HEK293T (cell line): ENCODE results near the gene ARFIP1.

ENCODE experiments used
- CTCF ChIA-PET: fragments of 350-600 bp; formaldehyde crosslinking; extraction: SDS; loops from one replicate; lab custom pipeline; 2021; ENCODE audit warnings: antibody characterized with exemption, inconsistent platforms; lab: Yijun Ruan, JAX
- POLR2A ChIA-PET: fragments of 350-600 bp; formaldehyde crosslinking; extraction: SDS; loops from one replicate; lab custom pipeline; 2020; ENCODE audit warnings: antibody characterized with exemption, inconsistent platforms; lab: Yijun Ruan, JAX
- DNase-seq: peaks from one replicate; pipeline ENCODE4 v3.0.0; 2012; ENCODE audit warnings: mixed read lengths; ENCODE audit errors: extremely low spot score
- ARNT ChIP-seq: fragments of 450-650 bp; IDR thresholded peaks from 2 replicates; pipeline ENCODE4 v1.6.1; 2017; ENCODE audit warnings: mild to moderate bottlenecking
- BHLHE40 ChIP-seq: fragments of 450-650 bp; IDR thresholded peaks from 2 replicates; pipeline ENCODE4 v1.6.1; 2016; ENCODE audit warnings: mild to moderate bottlenecking, moderate library complexity, borderline replicate concordance
- CTBP1 ChIP-seq: fragments of 450-650 bp; IDR thresholded peaks from 2 replicates; pipeline ENCODE4 v1.6.1; 2016; ENCODE audit warnings: borderline replicate concordance
- ELF4 ChIP-seq: fragments of 450-650 bp; IDR thresholded peaks from 2 replicates; pipeline ENCODE4 v1.6.1; 2017; ENCODE audit warnings: antibody characterized with exemption
- FOXA1 ChIP-seq: fragments of 450-650 bp; IDR thresholded peaks from 2 replicates; pipeline ENCODE4 v1.6.1; 2016; ENCODE audit warnings: mild to moderate bottlenecking
- FOXK2 ChIP-seq: fragments of 450-650 bp; IDR thresholded peaks from 2 replicates; pipeline ENCODE4 v1.6.1; 2016; ENCODE audit warnings: mild to moderate bottlenecking
- FOXM1 ChIP-seq: fragments of 450-650 bp; IDR thresholded peaks from 2 replicates; pipeline ENCODE4 v1.6.1; 2017; ENCODE audit warnings: mild to moderate bottlenecking, borderline replicate concordance
- HDGF ChIP-seq: fragments of 450-650 bp; IDR thresholded peaks from 2 replicates; pipeline ENCODE4 v1.6.1; 2017; ENCODE audit warnings: antibody characterized with exemption, borderline replicate concordance
- L3MBTL2 ChIP-seq: fragments of 450-650 bp; conservative IDR thresholded peaks from 2 replicates; pipeline ENCODE4 v1.6.1; 2016; ENCODE audit warnings: mild to moderate bottlenecking
- LEF1 ChIP-seq: fragments of 450-650 bp; IDR thresholded peaks from 2 replicates; pipeline ENCODE4 v1.6.1; 2017; ENCODE audit warnings: mild to moderate bottlenecking, borderline replicate concordance
- NFRKB ChIP-seq: fragments of 450-650 bp; IDR thresholded peaks from 2 replicates; pipeline ENCODE4 v1.6.1; 2016; ENCODE audit warnings: mild to moderate bottlenecking, moderate library complexity
- PKNOX1 ChIP-seq: fragments of 450-650 bp; IDR thresholded peaks from 2 replicates; pipeline ENCODE4 v1.6.1; 2016
- SP1 ChIP-seq: fragments of 450-650 bp; IDR thresholded peaks from 2 replicates; pipeline ENCODE4 v1.6.1; 2017
- SUZ12 ChIP-seq: fragments of 450-650 bp; IDR thresholded peaks from 2 replicates; pipeline ENCODE4 v1.6.1; 2016; ENCODE audit warnings: mild to moderate bottlenecking
- TARDBP ChIP-seq: fragments of 450-650 bp; IDR thresholded peaks from 2 replicates; pipeline ENCODE4 v1.6.1; 2016
- ZNF384 ChIP-seq: fragments of 450-650 bp; IDR thresholded peaks from 2 replicates; pipeline ENCODE4 v1.6.1; 2016

Gene ARFIP1

GRCh38 chr4:152870606-152871005 is 90.9 kb downstream of the ARFIP1 start:
- no peak for DNase-seq
- POLR2A ChIA-PET = no interaction called here
- TF ChIP-seq HDGF = no peak
- TF ChIP-seq PKNOX1 = no peak
- TF ChIP-seq NFRKB = no peak
- no peak for TF ChIP-seq ZNF384
- no peak for TF ChIP-seq LEF1
- TF ChIP-seq ARNT = no peak
- TF ChIP-seq FOXK2 = no peak
- TF ChIP-seq L3MBTL2 = no peak
- TF ChIP-seq ELF4 = no peak
- no peak for TF ChIP-seq BHLHE40
- TF ChIP-seq FOXA1 = no peak
- no peak for TF ChIP-seq TARDBP
- TF ChIP-seq CTBP1 = no peak
- CTCF ChIA-PET = interaction anchor here (1.9 kb wide), 1 partner anchor 257 kb away, joined by 6 read pairs; no protein-coding TSS in a partner anchor

DNA sequence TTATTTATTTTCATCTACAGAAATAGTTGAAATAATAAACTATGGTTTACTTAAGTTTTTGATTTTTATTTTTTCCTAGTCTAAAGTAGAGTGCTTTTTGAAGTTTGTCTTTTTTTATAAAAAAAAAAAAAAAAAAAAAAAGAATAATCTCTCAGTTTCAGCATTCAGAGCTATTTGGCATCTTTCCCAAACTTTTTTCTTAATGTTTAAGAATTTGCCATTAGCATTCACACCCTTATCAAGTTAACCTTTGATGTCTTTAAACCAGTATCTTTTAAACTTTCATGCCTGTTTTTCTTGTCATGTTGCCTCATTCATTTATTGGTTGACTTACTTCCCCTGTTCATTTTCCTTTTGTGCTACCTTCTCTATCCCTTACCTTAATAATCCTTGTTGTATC is 95.5 kb downstream of the ARFIP1 start:
- no peak for TF ChIP-seq FOXA1
- no peak for TF ChIP-seq FOXM1
- TF ChIP-seq NFRKB = no peak
- no peak for TF ChIP-seq FOXK2
- TF ChIP-seq PKNOX1 = no peak
- ChIA-PET POLR2A (no interaction called here), CTCF (no interaction called here)
- DNase-seq = no peak

DNA sequence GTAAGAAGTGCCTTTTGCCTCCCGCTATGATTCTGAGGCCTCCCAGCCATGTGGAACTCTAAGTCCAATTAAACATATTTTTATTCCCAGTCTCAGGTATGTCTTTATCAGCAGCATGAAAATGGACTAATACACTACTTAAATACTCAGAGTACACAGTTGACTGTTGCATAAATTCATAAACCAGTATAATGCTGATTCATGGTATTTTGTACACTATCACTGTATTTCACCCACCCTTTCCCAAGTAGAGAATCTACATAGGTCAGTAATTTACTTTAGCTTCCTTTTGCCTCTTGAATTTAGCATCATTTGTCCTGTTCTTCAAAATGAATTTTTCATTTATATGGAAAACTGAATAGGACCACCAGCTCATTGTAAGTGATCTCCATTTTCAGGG is 98.1 kb downstream of the ARFIP1 start:
- ChIA-PET CTCF (interaction anchor here (0.6 kb wide), 1 partner anchor 15 kb away, joined by 4 read pairs; no protein-coding TSS in a partner anchor), POLR2A (no interaction called here)
- TF ChIP-seq FOXA1 (no peak), HDGF (no peak), FOXK2 (no peak), CTBP1 (no peak), NFRKB (no peak), L3MBTL2 (no peak), PKNOX1 (no peak), FOXM1 (no peak)
- DNase-seq = no peak

DNA sequence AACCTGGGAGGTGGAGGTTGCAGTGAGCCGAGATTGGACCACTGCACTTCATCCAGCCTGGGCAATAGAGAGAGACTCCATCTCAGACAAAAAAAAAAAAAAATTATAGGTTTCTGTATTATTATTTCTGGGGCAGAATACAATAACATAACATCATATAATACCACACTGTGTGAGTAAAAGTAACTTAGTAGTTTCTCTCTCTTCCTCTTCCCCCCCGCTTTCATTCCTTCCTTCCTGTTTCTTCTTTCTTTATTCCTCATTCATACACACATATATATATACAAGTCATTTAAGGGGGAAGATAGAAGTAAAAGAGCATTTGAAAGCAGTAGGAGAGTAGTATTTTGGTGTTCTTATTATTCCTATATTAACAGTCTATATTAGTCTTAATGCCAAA is 100.5 kb downstream of the ARFIP1 start:
- no peak for DNase-seq
- TF ChIP-seq PKNOX1 (no peak), FOXA1 (no peak), BHLHE40 (no peak), SP1 (no peak), SUZ12 (no peak), CTBP1 (no peak), ZNF384 (no peak), NFRKB (no peak), HDGF (no peak), TARDBP (no peak), LEF1 (no peak), ELF4 (no peak), FOXK2 (no peak)
- ChIA-PET CTCF (no interaction called here), POLR2A (no interaction called here)

DNA sequence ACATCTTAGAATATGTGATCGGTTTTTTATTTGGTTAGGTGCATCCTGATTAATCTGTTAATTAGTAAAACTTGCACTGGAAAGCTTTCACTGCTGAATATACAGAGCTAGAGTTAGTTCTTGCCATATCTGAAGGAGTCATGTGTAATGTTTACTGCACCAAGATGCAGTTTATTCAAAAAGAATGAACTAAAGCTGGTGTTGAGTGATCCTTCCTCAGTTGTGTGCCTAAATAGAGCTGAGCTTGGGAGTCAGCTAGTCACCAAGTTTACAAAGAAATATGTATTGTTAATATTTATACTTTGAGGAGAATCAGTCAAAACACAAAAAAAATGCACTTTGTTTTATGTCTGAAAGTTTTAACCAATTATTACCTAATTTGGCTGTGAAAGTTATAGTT is 102.2 kb downstream of the ARFIP1 start:
- CTCF ChIA-PET = interaction anchor here (0.6 kb wide), 1 partner anchor 321 kb away, joined by 6 read pairs; no protein-coding TSS in a partner anchor
- TF ChIP-seq ELF4 (no peak), FOXK2 (no peak), ZNF384 (no peak), ARNT (no peak), SUZ12 (no peak), CTBP1 (no peak), FOXA1 (no peak), SP1 (no peak)
- no peak for DNase-seq
- POLR2A ChIA-PET = no interaction called here

DNA sequence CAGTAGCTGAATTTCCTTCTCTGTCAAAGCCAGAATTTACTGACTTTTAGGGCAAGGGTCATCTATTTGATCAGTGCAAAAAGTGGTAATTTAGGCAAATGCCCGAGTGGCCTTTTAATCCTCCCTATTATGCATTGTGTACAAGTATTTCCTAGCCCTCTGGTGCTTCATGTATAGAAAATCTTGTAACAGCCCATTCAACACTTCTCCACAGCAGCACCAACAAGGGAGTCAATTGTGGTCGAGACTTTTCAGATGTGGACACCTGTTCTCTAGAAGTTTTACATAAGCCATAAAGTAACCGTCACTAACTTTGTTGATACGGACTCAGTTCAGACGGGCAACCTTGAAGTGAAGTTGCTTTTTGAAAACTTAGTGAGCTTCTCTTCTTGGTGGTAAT is 105.4 kb downstream of the ARFIP1 start:
- TF ChIP-seq FOXA1 (no peak), SUZ12 (no peak), PKNOX1 (no peak), SP1 (no peak), TARDBP (no peak), CTBP1 (no peak)
- ChIA-PET CTCF (no interaction called here), POLR2A (no interaction called here)
- no peak for DNase-seq
